A549 (cell line): ENCODE results near the gene FMNL2.

Experiments used
- EP300 ChIP-seq, 2 experiments: fragments of >200 bp; sonication (Bioruptor Twin); formaldehyde crosslinking; IDR thresholded peaks; 2 replicates in 1 of 2; 3 replicates in 1 of 2; pipeline ENCODE4 v1.6.1; 2016 to 2017
- HDAC2 ChIP-seq: fragments of 200-600 bp; sonication (generic); IDR thresholded peaks from 2 replicates; pipeline ENCODE4 v1.6.1; 2016
- JUN ChIP-seq, 2 experiments: fragments of >200 bp; sonication (Bioruptor Twin); formaldehyde crosslinking; IDR thresholded peaks; 2 replicates in 1 of 2; 3 replicates in 1 of 2; pipeline ENCODE4 v1.6.1; 2016 to 2017
- MAFK ChIP-seq: fragments of 450-650 bp; IDR thresholded peaks from 2 replicates; pipeline ENCODE4 v1.6.1; 2014; ENCODE audit not compliant: partially characterized antibody
- MAZ ChIP-seq: fragments of 150-350 bp; IDR thresholded peaks from 2 replicates; pipeline ENCODE4 v1.6.1; 2014; ENCODE audit warnings: antibody characterized with exemption, low read depth, low read length, borderline replicate concordance
- MYC ChIP-seq: IDR thresholded peaks from 2 replicates; pipeline ENCODE4 v1.6.1; 2012; ENCODE audit warnings: mild to moderate bottlenecking, inconsistent platforms, low read length, improper control_type of control experiment, borderline replicate concordance
- POLR2A ChIP-seq: IDR thresholded peaks from 2 replicates; pipeline ENCODE4 v1.6.1; 2012; ENCODE audit warnings: mild to moderate bottlenecking, low read length
- POLR2AphosphoS2 ChIP-seq: conservative IDR thresholded peaks from 2 replicates; pipeline ENCODE4 v1.6.1; 2012; ENCODE audit warnings: low read length, improper control_type of control experiment, inconsistent platforms
- TF ChIP-seq, protein P1 (sequence below): fragments of >200 bp; sonication (Bioruptor Twin); formaldehyde crosslinking; IDR thresholded peaks from 3 replicates; pipeline ENCODE4 v1.5.1; 2016

- no peak for TF ChIP-seq EP300 (IDR thresholded peaks at IDR 0.05)
- TF ChIP-seq, protein P1, sequence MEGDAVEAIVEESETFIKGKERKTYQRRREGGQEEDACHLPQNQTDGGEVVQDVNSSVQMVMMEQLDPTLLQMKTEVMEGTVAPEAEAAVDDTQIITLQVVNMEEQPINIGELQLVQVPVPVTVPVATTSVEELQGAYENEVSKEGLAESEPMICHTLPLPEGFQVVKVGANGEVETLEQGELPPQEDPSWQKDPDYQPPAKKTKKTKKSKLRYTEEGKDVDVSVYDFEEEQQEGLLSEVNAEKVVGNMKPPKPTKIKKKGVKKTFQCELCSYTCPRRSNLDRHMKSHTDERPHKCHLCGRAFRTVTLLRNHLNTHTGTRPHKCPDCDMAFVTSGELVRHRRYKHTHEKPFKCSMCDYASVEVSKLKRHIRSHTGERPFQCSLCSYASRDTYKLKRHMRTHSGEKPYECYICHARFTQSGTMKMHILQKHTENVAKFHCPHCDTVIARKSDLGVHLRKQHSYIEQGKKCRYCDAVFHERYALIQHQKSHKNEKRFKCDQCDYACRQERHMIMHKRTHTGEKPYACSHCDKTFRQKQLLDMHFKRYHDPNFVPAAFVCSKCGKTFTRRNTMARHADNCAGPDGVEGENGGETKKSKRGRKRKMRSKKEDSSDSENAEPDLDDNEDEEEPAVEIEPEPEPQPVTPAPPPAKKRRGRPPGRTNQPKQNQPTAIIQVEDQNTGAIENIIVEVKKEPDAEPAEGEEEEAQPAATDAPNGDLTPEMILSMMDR = no peak
- no peak for TF ChIP-seq POLR2A
- TF ChIP-seq MAZ = no peak
- peak; percentile 92 for TF ChIP-seq MAFK
- TF ChIP-seq HDAC2 = no peak
- TF ChIP-seq MYC = no peak
- TF ChIP-seq JUN (IDR thresholded peaks at IDR 0.05) = no peak
- no peak for TF ChIP-seq POLR2AphosphoS2
These were observed 36.2 kb upstream of the FMNL2 start for GRCh38 chr2:152298754-152299153.
